HepG2 (cell line): ENCODE data around the gene NDUFAF8. TPM values are rescaled to one million over a fixed set of nuclear protein-coding genes. Genes with fewer than 3 reads are reported as not detected.

Experiments
- ADNP ChIP-seq: sonication (generic); formaldehyde crosslinking; IDR thresholded peaks from 2 replicates; pipeline ENCODE4 v1.4.0; 2020; ENCODE audit warnings: missing genetic modification reagents
- CAMTA2 ChIP-seq: sonication (generic); formaldehyde crosslinking; IDR thresholded peaks from 2 replicates; pipeline ENCODE4 v1.4.0; 2020; ENCODE audit warnings: mild to moderate bottlenecking, missing genetic modification reagents, borderline replicate concordance
- CREM ChIP-seq, 2 experiments: sonication (generic) in 1 of 2; formaldehyde crosslinking in 1 of 2; IDR thresholded peaks; 2 replicates each; pipeline versions ENCODE4 v1.4.0 to v1.6.1; 2016 to 2020; ENCODE audit warnings: antibody characterized with exemption in 1 of 2, mild to moderate bottlenecking in 1 of 2, missing genetic modification reagents in 1 of 2
- CSRNP2 ChIP-seq: sonication (generic); formaldehyde crosslinking; conservative IDR thresholded peaks from 2 replicates; pipeline ENCODE4 v1.8.0; 2022; ENCODE audit warnings: low read depth, missing genetic modification reagents
- DR1 ChIP-seq: sonication (generic); formaldehyde crosslinking; IDR thresholded peaks from 2 replicates; pipeline ENCODE4 v1.8.0; 2021; ENCODE audit warnings: mild to moderate bottlenecking, missing genetic modification reagents, inconsistent platforms
- GABPA ChIP-seq, 2 experiments: IDR thresholded peaks; 2 replicates each; pipeline ENCODE4 v1.6.1; 2011 to 2016; ENCODE audit warnings: low read depth in 2 of 2, low read length in 1 of 2, missing biosample characterization in 1 of 2, missing genetic modification characterization in 1 of 2
- GTF3A ChIP-seq: sonication (generic); formaldehyde crosslinking; conservative IDR thresholded peaks from 2 replicates; pipeline ENCODE4 v1.4.0; 2020; ENCODE audit warnings: mild to moderate bottlenecking, missing genetic modification reagents
- NCOA5 ChIP-seq: sonication (generic); formaldehyde crosslinking; IDR thresholded peaks from 2 replicates; pipeline ENCODE4 v1.4.0; 2020; ENCODE audit warnings: missing genetic modification reagents
- SRSF1 ChIP-seq: fragments of 200-400 bp; formaldehyde crosslinking; optimal IDR thresholded peaks from 2 replicates; pipeline ENCODE3; 2017; ENCODE audit warnings: mild to moderate bottlenecking, low read depth, low read length, moderate library complexity
- TGIF2 ChIP-seq: IDR thresholded peaks from 2 replicates; pipeline ENCODE4 v1.6.1; 2016; ENCODE audit warnings: control low read depth, missing compliant biosample characterization
- ZC3H13 ChIP-seq: sonication (generic); formaldehyde crosslinking; IDR thresholded peaks from 2 replicates; pipeline ENCODE4 v1.8.1; 2023; ENCODE audit warnings: mild to moderate bottlenecking, missing genetic modification reagents, moderate library complexity
- ZNF251 ChIP-seq: sonication (generic); formaldehyde crosslinking; IDR thresholded peaks from 2 replicates; pipeline ENCODE4 v1.9.0; 2021; ENCODE audit warnings: mild to moderate bottlenecking, missing genetic modification reagents
- ZNF772 ChIP-seq: sonication (generic); formaldehyde crosslinking; IDR thresholded peaks from 2 replicates; pipeline ENCODE4 v1.5.0; 2020; ENCODE audit warnings: mild to moderate bottlenecking, missing genetic modification reagents
- polyA plus RNA-seq, 8 experiments: library from polyadenylated mRNA; depleted of rRNA in 3 of 8; stranded (reverse) in 7 of 8; unstranded in 1 of 8; fragments of >200 nt; fragmentation: Illumina TruSeq in 4 of 8; extraction: Trizol in 4 of 8; gene quantifications; 2 replicates each; pipeline versions ENCODE4 v1.2.1 to v1.2.3, GENCODE V29; 2011 to 2016; ENCODE audit warnings: low read depth in 4 of 8, missing spikeins in 1 of 8, mixed read lengths in 1 of 8; ENCODE audit not compliant: insufficient read depth in 1 of 8
- total RNA-seq, 5 experiments: library from RNA; depleted of rRNA; stranded (reverse); fragments of >200 nt; fragmentation: Illumina TruSeq; extraction: Trizol; gene quantifications; 2 replicates each; pipeline ENCODE4 v1.2.3, GENCODE V29; 2016; ENCODE audit warnings: low read depth in 1 of 5
- TF ChIP-seq, protein P1 (sequence below): IDR thresholded peaks from 2 replicates; pipeline ENCODE4 v1.6.1; 2016; ENCODE audit warnings: mild to moderate bottlenecking
- TF ChIP-seq, protein P2 (sequence below): sonication (generic); formaldehyde crosslinking; IDR thresholded peaks from 2 replicates; pipeline ENCODE4 v1.8.1; 2023; ENCODE audit warnings: mild to moderate bottlenecking, inconsistent platforms, moderate library complexity, missing genetic modification reagents, borderline replicate concordance
- TF ChIP-seq, protein P3 (sequence below): sonication (generic); formaldehyde crosslinking; IDR thresholded peaks from 2 replicates; pipeline ENCODE4 v1.8.0; 2023; ENCODE audit warnings: mild to moderate bottlenecking, missing genetic modification reagents
- TF ChIP-seq, protein P4 (sequence below): sonication (generic); formaldehyde crosslinking; IDR thresholded peaks from 2 replicates; pipeline ENCODE4 v1.4.0; 2020; ENCODE audit warnings: missing genetic modification reagents, borderline replicate concordance
- TF ChIP-seq, protein P5 (sequence below): sonication (generic); formaldehyde crosslinking; IDR thresholded peaks from 2 replicates; pipeline ENCODE4 v1.4.0; 2020; ENCODE audit warnings: mild to moderate bottlenecking, missing genetic modification reagents

NDUFAF8 gene
- total and polyA plus RNA-seq, 2 of the 13 experiments (the other 11 are each of a cell fraction or from before 2014, with no cell fraction given), result 75.6 to 233 TPM

DNA sequence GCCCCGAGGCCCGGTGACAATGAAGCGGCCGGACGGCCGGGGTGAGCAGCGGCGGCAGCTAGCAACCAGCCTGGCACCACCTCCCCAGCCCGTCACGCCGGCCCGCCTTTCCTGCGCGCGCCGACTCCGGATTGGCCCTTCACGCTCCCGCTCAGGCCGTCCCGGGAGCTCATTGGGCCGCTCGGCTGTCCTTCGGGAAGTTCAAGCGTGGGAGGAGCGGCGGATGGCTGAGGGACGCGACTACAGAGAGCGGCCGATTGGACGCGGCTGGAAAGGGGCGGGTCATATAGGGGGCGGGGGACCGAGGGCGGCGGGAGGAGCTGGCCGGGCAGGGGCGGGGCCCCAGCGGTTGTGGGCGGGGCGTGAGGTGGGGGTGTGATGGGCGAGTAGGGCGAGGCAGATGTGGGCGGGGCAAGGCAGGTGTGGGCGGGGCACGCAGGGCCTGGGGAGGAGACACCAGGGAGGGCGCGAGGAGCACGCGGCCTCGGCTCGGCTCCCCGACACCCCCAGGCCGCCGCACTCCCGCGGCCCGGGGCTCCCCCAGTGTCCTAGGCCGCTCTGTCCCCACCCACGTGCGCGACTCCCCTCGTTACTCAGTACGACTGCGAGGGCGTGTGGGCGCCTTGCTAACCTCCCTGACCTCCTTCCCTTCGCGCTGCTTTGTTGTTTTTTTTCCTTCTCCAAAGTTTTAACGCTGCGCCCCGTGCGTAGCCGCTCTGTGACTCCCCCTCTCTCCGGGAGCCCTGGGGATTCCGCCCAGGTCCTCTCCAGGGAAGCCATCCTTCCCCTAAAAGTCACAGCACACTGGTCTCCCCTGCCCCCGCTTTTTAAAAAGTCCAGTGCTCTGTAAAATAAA, 16.0 kb upstream of the NDUFAF8 start, which contains the start of gene CEP131 (continued):
- TF ChIP-seq CSRNP2 (CRISPR knock-in tag) (no peak), TGIF2 (CRISPR knock-in tag) (no peak), ZNF772 (no peak), GABPA (IDR thresholded peaks at IDR 0.05; ENCODE audit: low read depth, low read length) (peak; percentile 59), GABPA (CRISPR knock-in tag; IDR thresholded peaks at IDR 0.05; ENCODE audit: low read depth) (peak; percentile 51), ZNF251 (CRISPR knock-in tag) (no peak), ZC3H13 (no peak), NCOA5 (no peak), SRSF1 (peak; percentile 86), CREM (IDR thresholded peaks at IDR 0.05) (peak; percentile 62), CREM (CRISPR knock-in tag; IDR thresholded peaks at IDR 0.05) (peak; percentile 61; the same call in 1 of the 2 replicates), DR1 (CRISPR knock-in tag) (no peak; the same call in 1 of the 2 replicates), ADNP (CRISPR knock-in tag) (no peak), CAMTA2 (no peak), GTF3A (CRISPR knock-in tag) (no peak)
- TF ChIP-seq, protein P1, sequence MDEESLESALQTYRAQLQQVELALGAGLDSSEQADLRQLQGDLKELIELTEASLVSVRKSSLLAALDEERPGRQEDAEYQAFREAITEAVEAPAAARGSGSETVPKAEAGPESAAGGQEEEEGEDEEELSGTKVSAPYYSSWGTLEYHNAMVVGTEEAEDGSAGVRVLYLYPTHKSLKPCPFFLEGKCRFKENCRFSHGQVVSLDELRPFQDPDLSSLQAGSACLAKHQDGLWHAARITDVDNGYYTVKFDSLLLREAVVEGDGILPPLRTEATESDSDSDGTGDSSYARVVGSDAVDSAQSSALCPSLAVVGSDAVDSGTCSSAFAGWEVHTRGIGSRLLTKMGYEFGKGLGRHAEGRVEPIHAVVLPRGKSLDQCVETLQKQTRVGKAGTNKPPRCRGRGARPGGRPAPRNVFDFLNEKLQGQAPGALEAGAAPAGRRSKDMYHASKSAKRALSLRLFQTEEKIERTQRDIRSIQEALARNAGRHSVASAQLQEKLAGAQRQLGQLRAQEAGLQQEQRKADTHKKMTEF (CRISPR knock-in tag), result peak; percentile 91
- TF ChIP-seq, protein P2, sequence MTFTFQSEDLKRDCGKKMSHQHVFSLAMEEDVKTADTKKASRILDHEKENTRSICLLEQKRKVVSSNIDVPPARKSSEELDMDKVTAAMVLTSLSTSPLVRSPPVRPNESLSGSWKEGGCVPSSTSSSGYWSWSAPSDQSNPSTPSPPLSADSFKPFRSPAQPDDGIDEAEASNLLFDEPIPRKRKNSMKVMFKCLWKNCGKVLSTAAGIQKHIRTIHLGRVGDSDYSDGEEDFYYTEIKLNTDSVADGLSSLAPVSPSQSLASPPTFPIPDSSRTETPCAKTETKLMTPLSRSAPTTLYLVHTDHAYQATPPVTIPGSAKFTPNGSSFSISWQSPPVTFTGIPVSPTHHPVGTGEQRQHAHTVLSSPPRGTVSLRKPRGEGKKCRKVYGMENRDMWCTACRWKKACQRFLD (CRISPR knock-in tag), result peak; percentile 85; the same call in 1 of the 2 replicates
- TF ChIP-seq, protein P3, sequence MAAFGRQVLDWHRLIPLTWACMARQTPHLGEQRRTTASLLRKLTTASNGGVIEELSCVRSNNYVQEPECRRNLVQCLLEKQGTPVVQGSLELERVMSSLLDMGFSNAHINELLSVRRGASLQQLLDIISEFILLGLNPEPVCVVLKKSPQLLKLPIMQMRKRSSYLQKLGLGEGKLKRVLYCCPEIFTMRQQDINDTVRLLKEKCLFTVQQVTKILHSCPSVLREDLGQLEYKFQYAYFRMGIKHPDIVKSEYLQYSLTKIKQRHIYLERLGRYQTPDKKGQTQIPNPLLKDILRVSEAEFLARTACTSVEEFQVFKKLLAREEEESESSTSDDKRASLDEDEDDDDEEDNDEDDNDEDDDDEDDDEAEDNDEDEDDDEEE (CRISPR knock-in tag), result no peak; the same call in 1 of the 2 replicates
- TF ChIP-seq, protein P4, sequence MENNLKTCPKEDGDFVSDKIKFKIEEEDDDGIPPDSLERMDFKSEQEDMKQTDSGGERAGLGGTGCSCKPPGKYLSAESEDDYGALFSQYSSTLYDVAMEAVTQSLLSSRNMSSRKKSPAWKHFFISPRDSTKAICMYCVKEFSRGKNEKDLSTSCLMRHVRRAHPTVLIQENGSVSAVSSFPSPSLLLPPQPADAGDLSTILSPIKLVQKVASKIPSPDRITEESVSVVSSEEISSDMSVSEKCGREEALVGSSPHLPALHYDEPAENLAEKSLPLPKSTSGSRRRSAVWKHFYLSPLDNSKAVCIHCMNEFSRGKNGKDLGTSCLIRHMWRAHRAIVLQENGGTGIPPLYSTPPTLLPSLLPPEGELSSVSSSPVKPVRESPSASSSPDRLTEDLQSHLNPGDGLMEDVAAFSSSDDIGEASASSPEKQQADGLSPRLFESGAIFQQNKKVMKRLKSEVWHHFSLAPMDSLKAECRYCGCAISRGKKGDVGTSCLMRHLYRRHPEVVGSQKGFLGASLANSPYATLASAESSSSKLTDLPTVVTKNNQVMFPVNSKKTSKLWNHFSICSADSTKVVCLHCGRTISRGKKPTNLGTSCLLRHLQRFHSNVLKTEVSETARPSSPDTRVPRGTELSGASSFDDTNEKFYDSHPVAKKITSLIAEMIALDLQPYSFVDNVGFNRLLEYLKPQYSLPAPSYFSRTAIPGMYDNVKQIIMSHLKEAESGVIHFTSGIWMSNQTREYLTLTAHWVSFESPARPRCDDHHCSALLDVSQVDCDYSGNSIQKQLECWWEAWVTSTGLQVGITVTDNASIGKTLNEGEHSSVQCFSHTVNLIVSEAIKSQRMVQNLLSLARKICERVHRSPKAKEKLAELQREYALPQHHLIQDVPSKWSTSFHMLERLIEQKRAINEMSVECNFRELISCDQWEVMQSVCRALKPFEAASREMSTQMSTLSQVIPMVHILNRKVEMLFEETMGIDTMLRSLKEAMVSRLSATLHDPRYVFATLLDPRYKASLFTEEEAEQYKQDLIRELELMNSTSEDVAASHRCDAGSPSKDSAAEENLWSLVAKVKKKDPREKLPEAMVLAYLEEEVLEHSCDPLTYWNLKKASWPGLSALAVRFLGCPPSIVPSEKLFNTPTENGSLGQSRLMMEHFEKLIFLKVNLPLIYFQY (CRISPR knock-in tag), result no peak
- TF ChIP-seq, protein P5, sequence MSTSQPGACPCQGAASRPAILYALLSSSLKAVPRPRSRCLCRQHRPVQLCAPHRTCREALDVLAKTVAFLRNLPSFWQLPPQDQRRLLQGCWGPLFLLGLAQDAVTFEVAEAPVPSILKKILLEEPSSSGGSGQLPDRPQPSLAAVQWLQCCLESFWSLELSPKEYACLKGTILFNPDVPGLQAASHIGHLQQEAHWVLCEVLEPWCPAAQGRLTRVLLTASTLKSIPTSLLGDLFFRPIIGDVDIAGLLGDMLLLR (CRISPR knock-in tag), result peak; percentile 80; the same call in 1 of the 2 replicates
